Measurements from ENCODE around the gene ERAS.

- no peak for TF ChIP-seq CTCF (IDR thresholded peaks at IDR 0.05)
- no peak for TF ChIP-seq POLR2A (IDR thresholded peaks at IDR 0.05)
- no peak for TF ChIP-seq EP300 (IDR thresholded peaks at IDR 0.05)
These were observed 35.8 kb upstream of the ERAS start for GRCh38 chrX:48790477-48790876.
